ENCODE data around the gene DUSP3. TPM values are rescaled to one million over a fixed set of nuclear protein-coding genes. Genes with fewer than 3 reads are reported as not detected.

DUSP3 gene
- total RNA-seq, 4 donors from 2014 or later: 52.8 to 87.2 (median 65.9) TPM

GRCh38 chr17:43779145-43780125 is 658 bp upstream of the DUSP3 start:
- no peak for TF ChIP-seq CTCF (IDR thresholded peaks at IDR 0.05)
- DNase-seq (ENCODE audit: low spot score) (no peak), ATAC-seq (ENCODE audit: low FRiP score) (peak; percentile 30)

GRCh38 chr17:43774304-43775250 is 4.2 kb downstream of the DUSP3 start:
- DNase-seq (ENCODE audit: low spot score) (no peak), ATAC-seq (ENCODE audit: low FRiP score) (no peak)
- TF ChIP-seq CTCF (IDR thresholded peaks at IDR 0.05): no peak

GRCh38 chr17:43772877-43773648 is 5.7 kb downstream of the DUSP3 start:
- DNase-seq (ENCODE audit: low spot score) (no peak), ATAC-seq (ENCODE audit: low FRiP score) (no peak)
- TF ChIP-seq CTCF (IDR thresholded peaks at IDR 0.05): no peak

GRCh38 chr17:43771463-43771862 is 7.3 kb downstream of the DUSP3 start:
- ATAC-seq (ENCODE audit: low FRiP score): no peak

DNA sequence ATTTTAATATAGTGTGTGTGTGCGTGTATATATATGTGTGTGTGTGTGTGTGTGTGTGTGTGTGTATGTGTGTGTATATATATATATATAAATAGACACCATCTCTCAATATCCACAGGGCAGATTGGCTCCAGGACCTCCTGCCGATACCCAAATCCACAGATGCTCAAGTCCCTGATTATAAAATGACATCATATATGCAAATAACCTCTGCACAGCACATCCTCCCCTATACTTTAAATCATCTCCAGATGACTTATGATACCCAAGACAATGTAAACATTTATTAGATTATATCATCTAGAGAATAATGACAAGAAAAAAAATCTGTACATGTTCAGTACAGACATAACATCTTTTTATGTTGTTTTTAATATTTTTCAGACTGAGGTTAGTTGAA is 7.8 kb downstream of the DUSP3 start:
- TF ChIP-seq CTCF (IDR thresholded peaks at IDR 0.05): no peak
- DNase-seq (ENCODE audit: low spot score) (no peak), ATAC-seq (ENCODE audit: low FRiP score) (no peak)

More at GRCh38 chr17:43771463-43771862, 7.3 kb downstream of the DUSP3 start:
- DNase-seq (ENCODE audit: low spot score): no peak
- no peak for TF ChIP-seq CTCF (IDR thresholded peaks at IDR 0.05)

DNA sequence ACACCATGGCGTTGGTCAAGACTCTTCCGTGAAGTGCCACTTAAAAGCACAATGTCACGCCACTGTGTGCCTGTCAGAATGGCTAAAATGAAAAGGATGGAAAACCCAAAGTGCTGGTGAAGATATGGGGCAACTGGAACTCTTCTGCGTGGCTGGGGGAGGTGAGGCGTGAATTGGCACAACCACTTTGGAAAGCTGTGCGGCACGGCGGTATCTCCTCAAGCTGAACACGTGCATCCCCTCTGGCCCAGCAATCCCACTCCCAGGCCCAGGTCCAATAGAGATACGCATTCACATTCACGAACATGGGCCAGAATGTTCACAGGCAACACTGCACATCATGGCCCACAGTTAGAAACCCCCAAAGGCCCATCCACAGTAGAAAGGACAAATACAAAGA is 8.9 kb downstream of the DUSP3 start:
- no peak for DNase-seq (ENCODE audit: low spot score)
- TF ChIP-seq CTCF (IDR thresholded peaks at IDR 0.05): no peak
- ATAC-seq (ENCODE audit: low FRiP score): no peak
